Rectal smooth muscle tissue (tissue), 1 donor: Measurements from ENCODE around the gene TPRA1.
"Not testable (repeated sequence)": the region's sequence is repeated elsewhere in the genome, so short reads cannot be mapped to it uniquely, and the experiment has no call there.

Source experiments
- H3K27ac ChIP-seq: one replicate; pipeline ENCODE4 v1.7.0; 2013; ENCODE audit warnings: low read depth, low read length, inconsistent platforms
- H3K27me3 ChIP-seq: one replicate; pipeline ENCODE4 v1.7.0; 2013; ENCODE audit warnings: low read length; ENCODE audit not compliant: control insufficient read depth, insufficient read depth
- H3K36me3 ChIP-seq: one replicate; pipeline ENCODE4 v1.7.0; 2013; ENCODE audit warnings: low read length; ENCODE audit not compliant: control insufficient read depth, insufficient read depth
- H3K4me1 ChIP-seq: one replicate; pipeline ENCODE4 v1.7.0; 2013; ENCODE audit warnings: low read length; ENCODE audit not compliant: control insufficient read depth, insufficient read depth
- H3K4me3 ChIP-seq: one replicate; pipeline ENCODE4 v1.7.0; 2013; ENCODE audit warnings: low read length
- H3K9ac ChIP-seq: one replicate; pipeline ENCODE4 v1.7.0; 2013; ENCODE audit warnings: low read length

The TPRA1 gene

DNA sequence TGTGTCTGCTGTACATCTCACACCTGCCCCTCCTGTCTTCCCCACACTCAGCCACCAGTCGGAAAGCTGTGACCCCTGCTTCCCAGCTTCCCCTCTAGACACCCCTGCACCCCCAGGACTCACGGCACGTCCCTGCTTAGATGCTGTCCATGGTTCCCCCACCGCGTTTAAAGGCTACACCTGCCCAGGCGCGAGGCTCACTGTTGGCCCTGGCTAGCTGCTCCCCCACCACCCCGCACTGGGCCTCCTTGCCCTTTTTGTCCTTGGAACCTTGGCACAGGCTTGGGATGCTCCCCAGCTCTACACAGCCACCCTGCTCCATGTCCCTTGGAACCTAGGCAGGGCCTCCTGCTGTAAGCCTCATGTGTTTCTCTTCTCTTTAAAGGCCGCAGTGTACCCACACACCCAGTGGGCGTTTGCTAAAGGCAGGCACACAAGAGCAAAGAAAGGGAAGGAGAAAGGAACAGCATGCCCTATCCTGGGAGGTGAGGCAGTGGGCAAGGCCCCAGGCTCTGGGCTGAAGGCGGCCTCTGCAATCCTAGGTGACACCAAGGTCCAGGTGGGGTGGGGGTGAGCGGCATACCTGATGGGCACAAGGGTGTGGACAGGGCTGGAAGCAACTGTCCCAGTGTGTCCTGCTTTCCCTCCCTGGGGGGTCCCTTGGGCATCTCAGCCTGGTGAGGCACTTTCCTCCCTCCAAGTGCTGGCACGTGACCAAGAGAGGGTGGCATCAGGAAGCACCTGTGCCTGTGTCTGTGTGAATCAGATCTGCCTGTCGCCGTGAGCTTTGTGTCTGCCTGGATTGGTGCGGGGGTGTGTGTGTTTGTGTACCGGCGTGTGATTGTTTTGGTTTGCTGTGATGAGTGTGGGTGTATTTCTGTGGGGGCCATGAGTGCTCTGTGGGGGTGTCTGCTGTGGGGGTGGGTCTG, 54.4 kb downstream of the TPRA1 start:
- peaks cover 3% of the 10 kb centered on the region for H3K27me3 ChIP-seq
- no peaks in the 10 kb centered on the region for H3K36me3 ChIP-seq
- H3K4me1 ChIP-seq: no peaks in the 10 kb centered on the region
- H3K9ac ChIP-seq: no peak overlapping the region
- H3K4me3 ChIP-seq: no peak overlapping the region
- no peak overlapping the region for H3K27ac ChIP-seq

DNA sequence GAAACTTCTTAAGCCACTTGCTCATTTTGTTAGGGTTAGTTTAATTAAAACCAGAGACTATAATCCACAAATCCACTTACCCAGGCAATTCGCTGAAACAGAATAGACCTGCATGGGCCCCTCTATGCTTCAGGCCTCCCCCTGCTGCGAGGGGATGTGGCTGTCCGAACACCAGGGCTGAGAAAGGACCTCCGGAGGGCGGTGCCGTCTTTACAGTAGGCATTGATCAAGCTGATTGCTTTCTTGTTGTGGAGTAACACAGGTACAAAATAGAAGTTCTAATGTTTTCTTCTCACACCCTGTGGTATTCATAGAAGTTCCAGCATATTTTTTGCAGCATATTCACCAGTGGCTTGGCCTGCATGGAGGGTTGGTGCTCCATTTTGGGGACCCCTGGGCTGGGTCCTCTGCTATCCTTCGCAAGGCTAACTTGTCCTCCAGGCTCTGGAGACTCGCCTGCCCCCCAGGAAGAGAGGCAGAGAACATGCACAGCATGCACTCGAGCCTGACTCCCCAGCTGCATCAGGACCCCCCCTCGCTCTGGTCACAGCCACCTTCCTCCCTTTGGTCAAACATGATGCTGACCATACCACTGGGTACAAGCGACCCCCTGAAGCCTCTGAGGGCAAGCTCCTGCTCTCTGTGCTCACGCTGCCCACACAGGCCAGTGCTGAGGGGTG, 55.3 kb downstream of the TPRA1 start:
- Histone ChIP-seq H3K9ac (no peak overlapping the region), H3K27ac (no peak overlapping the region), H3K36me3 (no peaks in the 10 kb centered on the region), H3K27me3 (peaks cover 3% of the 10 kb centered on the region), H3K4me1 (no peaks in the 10 kb centered on the region), H3K4me3 (no peak overlapping the region)

DNA sequence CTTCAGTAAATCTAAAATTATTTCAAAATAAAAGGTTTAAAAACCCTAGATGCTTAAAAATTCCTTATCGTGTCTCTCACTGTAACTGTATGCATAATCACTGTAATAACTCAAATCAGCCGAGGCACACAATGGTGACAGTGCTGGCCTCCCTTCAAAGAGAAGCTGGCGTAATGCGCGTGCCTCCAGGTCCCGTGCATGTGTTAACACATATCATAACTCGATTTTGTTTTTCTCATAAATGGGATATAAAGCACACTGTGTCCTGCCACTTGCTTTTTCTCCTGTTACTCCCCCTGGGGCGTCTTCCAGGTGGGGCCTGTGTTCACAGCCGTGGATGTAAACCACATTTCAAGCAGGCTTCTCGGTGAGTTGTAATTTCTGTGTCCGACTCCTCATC, 56.0 kb downstream of the TPRA1 start:
- Histone ChIP-seq H3K27ac (no peak overlapping the region), H3K36me3 (no peaks in the 10 kb centered on the region), H3K27me3 (peaks cover 3% of the 10 kb centered on the region), H3K4me1 (no peaks in the 10 kb centered on the region), H3K4me3 (no peak overlapping the region), H3K9ac (no peak overlapping the region)

DNA sequence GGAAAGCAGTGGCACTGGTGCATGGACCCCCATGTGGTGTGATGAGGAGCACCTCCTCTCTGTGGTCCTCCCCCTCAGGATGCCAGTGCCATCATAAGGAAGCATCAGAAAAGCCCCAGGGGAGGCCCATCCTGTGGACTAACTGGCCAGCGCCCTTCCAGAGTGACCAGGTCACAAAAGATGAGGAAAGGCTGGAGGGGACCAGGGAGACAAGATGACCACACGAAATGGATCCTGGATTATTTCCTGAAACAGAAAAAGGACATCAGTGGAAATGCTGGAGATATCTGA, 56.4 kb downstream of the TPRA1 start:
- Histone ChIP-seq H3K27me3 (peaks cover 3% of the 10 kb centered on the region), H3K27ac (no peak overlapping the region), H3K36me3 (no peaks in the 10 kb centered on the region), H3K4me3 (no peak overlapping the region), H3K9ac (no peak overlapping the region), H3K4me1 (no peaks in the 10 kb centered on the region)

DNA sequence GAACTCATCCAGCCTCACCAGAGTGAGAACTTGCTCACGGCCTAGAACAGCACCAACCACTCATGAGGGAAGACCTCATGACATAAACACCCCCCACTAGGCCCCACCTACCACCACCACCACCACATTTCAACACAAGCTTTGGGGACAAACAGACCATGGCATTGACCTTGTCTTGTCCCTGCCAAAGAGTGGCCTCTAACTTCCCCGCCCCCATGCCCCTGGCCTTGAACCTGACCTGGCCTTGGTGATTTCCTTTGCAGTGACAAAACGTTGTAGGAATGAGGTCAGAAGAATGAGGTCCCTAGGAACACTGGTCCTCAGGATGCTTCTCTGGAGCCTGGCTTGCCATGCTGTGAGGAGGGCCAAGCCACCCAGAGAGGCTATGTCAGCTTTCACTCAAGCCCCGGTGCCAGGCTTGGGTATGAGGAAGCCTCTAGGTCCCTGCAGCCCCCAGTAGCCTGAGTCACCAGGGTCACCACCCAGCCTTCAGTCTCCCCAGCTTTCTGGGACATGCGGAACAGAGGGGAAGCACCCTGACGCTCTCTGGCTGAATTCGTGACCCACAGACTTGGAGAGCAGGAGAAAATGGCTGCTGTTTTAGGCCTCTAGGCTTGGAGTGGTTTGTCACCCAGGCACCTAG, 57.9 kb downstream of the TPRA1 start:
- Histone ChIP-seq H3K27ac (no peak overlapping the region), H3K4me3 (no peak overlapping the region), H3K4me1 (no peaks in the 10 kb centered on the region)

DNA sequence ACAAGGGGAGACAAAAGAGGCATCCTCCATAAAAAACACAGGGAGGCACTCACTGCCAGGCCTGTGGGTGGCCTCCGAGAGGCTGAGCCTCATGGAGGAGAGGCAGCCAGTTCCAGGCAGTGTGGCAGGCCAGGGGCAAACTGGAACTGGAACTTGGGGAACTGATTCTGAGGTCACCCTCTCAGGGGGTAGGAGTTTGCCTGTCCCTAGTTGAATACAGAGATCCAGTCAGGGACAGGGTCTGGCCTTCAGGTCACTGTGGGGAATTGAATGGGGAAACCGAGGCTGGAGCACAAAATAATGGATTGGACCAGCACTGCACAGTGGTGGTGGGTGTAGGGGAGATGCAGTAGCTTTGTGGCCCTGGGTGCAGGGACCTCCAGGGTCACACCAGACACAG, 58.7 kb downstream of the TPRA1 start:
- no peaks in the 10 kb centered on the region for H3K36me3 ChIP-seq
- no peak overlapping the region for H3K9ac ChIP-seq
- no peaks in the 10 kb centered on the region for H3K4me1 ChIP-seq
- H3K4me3 ChIP-seq: no peak overlapping the region
- no peak overlapping the region for H3K27ac ChIP-seq
- peaks cover 3% of the 10 kb centered on the region for H3K27me3 ChIP-seq

More for the DNA sequence above, 57.9 kb downstream of the TPRA1 start:
- Histone ChIP-seq H3K9ac (no peak overlapping the region), H3K27me3 (peaks cover 3% of the 10 kb centered on the region), H3K36me3 (no peaks in the 10 kb centered on the region)

DNA sequence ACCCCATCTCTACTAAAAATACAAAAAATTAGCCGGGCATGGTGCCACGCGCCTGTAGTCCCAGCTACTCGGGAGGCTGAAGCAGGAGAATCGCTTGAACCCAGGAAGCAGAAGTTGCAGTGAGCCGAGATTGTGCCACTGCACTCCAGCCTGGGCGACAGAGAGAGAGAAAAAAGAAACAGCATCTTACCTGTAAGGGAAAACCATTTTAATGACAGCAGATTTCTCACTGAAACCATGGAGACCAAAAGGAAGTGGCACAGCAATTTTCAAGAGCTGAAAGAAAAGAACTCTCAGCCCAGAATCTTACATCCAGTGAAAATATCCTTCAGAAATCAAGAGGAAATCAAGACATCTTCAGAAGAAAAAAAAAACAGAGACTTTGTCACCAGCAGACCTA, 59.7 kb downstream of the TPRA1 start:
- not testable (repeated sequence) for H3K27ac ChIP-seq, H3K27me3 ChIP-seq, H3K36me3 ChIP-seq, H3K9ac ChIP-seq, H3K4me3 ChIP-seq, H3K4me1 ChIP-seq

DNA sequence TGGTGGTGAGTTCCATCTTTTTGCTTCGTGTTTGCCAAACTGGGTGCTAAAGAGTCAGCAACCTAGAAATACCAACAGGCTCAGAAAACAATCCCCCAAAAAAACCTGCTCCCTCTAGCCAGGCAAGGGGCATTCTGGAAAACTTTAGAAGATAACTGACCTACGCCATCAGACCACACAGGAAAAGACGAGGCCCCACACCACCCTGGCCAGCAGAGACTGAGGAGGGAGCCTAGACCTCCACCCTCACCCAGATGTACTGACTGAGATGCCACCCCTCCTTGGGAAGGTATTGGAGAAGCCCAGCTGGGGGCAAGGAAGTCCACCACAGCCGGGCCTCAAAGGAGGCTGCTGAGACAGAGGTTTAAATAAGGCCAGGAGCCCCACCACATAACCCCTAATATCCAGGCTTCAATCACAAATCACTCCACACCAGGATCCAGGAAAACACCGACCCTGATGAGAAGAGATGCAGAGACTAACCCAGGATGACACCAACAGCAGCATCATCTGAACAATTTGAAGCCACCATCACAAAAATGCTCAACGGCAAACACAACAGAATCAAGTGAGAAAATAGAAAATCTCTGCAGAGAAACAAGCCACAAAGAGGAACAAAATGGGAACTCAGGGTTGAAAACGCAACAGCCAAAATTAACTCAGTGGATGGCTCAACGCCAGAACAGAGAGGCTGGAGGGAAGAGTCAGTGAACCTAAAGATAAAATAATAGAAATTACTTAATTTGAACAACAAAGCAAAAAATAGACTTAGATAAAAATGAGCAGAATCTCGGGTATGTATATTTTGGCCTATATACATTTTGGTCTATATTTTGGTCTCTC, 61.0 kb downstream of the TPRA1 start:
- no peaks in the 10 kb centered on the region for H3K27me3 ChIP-seq

DNA sequence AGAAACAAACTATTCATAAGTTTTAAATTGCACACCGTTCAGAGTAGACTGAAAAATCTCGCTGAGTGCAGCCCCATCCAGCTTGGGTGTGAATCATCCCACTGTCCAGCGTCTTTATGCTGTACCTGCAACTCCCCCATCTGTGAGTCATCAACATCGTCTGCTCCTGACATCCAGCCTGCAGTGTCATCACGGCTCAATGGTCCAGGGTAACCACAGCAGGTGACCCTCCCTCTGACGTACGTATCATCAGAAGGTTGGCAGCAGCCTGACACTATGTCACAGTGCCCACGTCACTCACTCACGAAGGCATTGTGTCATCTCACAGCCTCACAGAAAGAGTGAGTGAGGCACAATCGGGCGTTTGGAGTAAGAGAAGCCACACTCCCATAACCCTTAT, 65.2 kb downstream of the TPRA1 start:
- Histone ChIP-seq H3K9ac (no peak overlapping the region), H3K27me3 (no peaks in the 10 kb centered on the region), H3K36me3 (no peaks in the 10 kb centered on the region)

More for the DNA sequence above, 61.0 kb downstream of the TPRA1 start:
- Histone ChIP-seq H3K27ac (no peak overlapping the region), H3K9ac (no peak overlapping the region), H3K4me1 (no peaks in the 10 kb centered on the region), H3K4me3 (no peak overlapping the region), H3K36me3 (no peaks in the 10 kb centered on the region)

DNA sequence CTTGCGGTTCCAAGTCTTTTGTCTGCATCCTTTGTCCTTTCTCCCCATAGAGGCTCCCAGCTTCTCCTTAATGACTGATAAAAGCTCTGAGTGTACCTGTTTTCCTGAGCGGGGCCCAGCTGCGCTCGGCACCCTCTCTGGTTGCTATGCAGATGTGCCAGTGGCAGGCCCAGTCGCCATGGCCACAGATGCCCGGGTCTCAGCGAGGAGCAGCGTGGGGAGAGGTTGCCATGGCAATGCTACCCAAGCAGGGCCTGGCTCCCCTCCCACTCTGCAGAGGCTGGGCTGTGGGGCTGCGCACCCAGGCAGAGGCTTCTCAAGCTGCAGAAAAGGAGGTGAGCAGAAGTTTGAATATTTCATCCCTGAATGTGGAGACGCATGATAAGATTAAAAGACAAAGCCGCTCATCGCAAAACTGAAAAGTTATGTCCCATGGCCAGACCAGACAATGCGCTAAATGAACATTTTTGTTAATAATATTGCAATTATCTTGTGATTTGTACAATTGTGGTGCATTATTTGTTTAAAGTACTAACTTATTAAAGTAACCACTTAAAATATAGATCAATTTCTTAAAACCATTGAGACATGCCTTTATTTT, 66.1 kb downstream of the TPRA1 start:
- Histone ChIP-seq H3K27me3 (no peaks in the 10 kb centered on the region), H3K36me3 (no peaks in the 10 kb centered on the region), H3K4me3 (no peak overlapping the region), H3K27ac (no peak overlapping the region), H3K4me1 (no peaks in the 10 kb centered on the region), H3K9ac (no peak overlapping the region)

More for the DNA sequence above, 65.2 kb downstream of the TPRA1 start:
- H3K27ac ChIP-seq: no peak overlapping the region
- no peaks in the 10 kb centered on the region for H3K4me1 ChIP-seq
- no peak overlapping the region for H3K4me3 ChIP-seq
